ENCODE results near the gene DCTD.

DCTD gene

DNA sequence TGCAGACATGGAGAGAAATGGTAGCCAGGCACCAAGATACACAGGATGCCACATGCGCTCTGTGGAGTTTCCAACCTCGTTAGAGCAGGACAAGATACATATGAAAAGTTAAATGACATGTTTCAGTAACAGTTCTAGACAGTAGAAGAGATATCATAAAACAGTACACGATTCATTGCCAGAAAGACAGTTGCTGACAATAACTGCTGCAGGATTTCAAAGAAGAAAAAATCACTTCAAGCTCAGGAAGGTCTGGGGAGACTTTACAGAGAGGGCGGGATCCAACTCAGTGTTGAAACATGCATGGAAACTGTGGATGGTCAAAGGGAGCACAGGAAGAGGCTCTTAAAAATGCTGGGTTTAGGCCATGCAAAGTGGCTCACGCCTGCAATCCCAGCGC lies 31.0 kb downstream of the DCTD start:
- peaks cover 3% of the 10 kb centered on the region for H3K27me3 ChIP-seq (ENCODE audit: insufficient read depth, low read length, poor library complexity, severe bottlenecking)
- H3K36me3 ChIP-seq (ENCODE audit: insufficient read depth, low read length), result peaks cover 81% of the 10 kb centered on the region
- no peak overlapping the region for H3K4me3 ChIP-seq (ENCODE audit: low read length, poor library complexity, severe bottlenecking)
- no peaks in the 10 kb centered on the region for H3K9me2 ChIP-seq (replicated peaks; ENCODE audit: low read depth, low read length)
- H3K4me2 ChIP-seq (ENCODE audit: low read depth, low read length, poor library complexity, severe bottlenecking), result no peak overlapping the region
- no peaks in the 10 kb centered on the region for H3K4me1 ChIP-seq (ENCODE audit: insufficient read depth, low read length, poor library complexity, severe bottlenecking)
- peaks cover 6% of the 10 kb centered on the region; the same call in 1 of the 2 replicates for H3K9me3 ChIP-seq (ENCODE audit: insufficient read depth, low read depth, low read length)
- no peak overlapping the region for H2AFZ ChIP-seq (ENCODE audit: low read length)
- no peaks in the 10 kb centered on the region for H3K79me2 ChIP-seq (ENCODE audit: insufficient read depth, low read length)
- H3F3A ChIP-seq (ENCODE audit: low read depth), result no peaks in the 10 kb centered on the region
- no peaks in the 10 kb centered on the region for H4K20me1 ChIP-seq (ENCODE audit: insufficient read depth, low read length, poor library complexity, severe bottlenecking)
- no peak overlapping the region for H3K9ac ChIP-seq (ENCODE audit: low read depth, low read length, poor library complexity, severe bottlenecking)
- TF ChIP-seq, protein P1, sequence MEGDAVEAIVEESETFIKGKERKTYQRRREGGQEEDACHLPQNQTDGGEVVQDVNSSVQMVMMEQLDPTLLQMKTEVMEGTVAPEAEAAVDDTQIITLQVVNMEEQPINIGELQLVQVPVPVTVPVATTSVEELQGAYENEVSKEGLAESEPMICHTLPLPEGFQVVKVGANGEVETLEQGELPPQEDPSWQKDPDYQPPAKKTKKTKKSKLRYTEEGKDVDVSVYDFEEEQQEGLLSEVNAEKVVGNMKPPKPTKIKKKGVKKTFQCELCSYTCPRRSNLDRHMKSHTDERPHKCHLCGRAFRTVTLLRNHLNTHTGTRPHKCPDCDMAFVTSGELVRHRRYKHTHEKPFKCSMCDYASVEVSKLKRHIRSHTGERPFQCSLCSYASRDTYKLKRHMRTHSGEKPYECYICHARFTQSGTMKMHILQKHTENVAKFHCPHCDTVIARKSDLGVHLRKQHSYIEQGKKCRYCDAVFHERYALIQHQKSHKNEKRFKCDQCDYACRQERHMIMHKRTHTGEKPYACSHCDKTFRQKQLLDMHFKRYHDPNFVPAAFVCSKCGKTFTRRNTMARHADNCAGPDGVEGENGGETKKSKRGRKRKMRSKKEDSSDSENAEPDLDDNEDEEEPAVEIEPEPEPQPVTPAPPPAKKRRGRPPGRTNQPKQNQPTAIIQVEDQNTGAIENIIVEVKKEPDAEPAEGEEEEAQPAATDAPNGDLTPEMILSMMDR (conservative IDR thresholded peaks at IDR 0.05; ENCODE audit: low read length), result no peak
- TF ChIP-seq EZH2phosphoT487 (IDR thresholded peaks at IDR 0.05; ENCODE audit: borderline replicate concordance), result no peak

GRCh38 chr4:182885738-182886077 lies 31.5 kb downstream of the DCTD start:
- Histone ChIP-seq H3K4me3 (ENCODE audit: low read length, poor library complexity, severe bottlenecking) (no peak overlapping the region), H2AFZ (ENCODE audit: low read length) (no peak overlapping the region), H3K79me2 (ENCODE audit: insufficient read depth, low read length) (no peaks in the 10 kb centered on the region), H3K4me2 (ENCODE audit: low read depth, low read length, poor library complexity, severe bottlenecking) (no peak overlapping the region), H3K4me1 (ENCODE audit: insufficient read depth, low read length, poor library complexity, severe bottlenecking) (no peaks in the 10 kb centered on the region), H4K20me1 (ENCODE audit: insufficient read depth, low read length, poor library complexity, severe bottlenecking) (no peaks in the 10 kb centered on the region), H3K9ac (ENCODE audit: low read depth, low read length, poor library complexity, severe bottlenecking) (no peak overlapping the region), H3K27me3 (ENCODE audit: insufficient read depth, low read length, poor library complexity, severe bottlenecking) (peaks cover 3% of the 10 kb centered on the region), H3K9me2 (replicated peaks; ENCODE audit: low read depth, low read length) (no peaks in the 10 kb centered on the region), H3K9me3 (ENCODE audit: insufficient read depth, low read depth, low read length) (peaks cover 6% of the 10 kb centered on the region; the same call in 1 of the 2 replicates), H3K36me3 (ENCODE audit: insufficient read depth, low read length) (peaks cover 81% of the 10 kb centered on the region), H3F3A (ENCODE audit: low read depth) (no peaks in the 10 kb centered on the region)
- TF ChIP-seq EZH2phosphoT487 (IDR thresholded peaks at IDR 0.05; ENCODE audit: borderline replicate concordance), result no peak
- TF ChIP-seq, protein P1 (conservative IDR thresholded peaks at IDR 0.05; ENCODE audit: low read length), result no peak

GRCh38 chr4:182885022-182885737 lies 32.0 kb downstream of the DCTD start:
- Histone ChIP-seq H3K4me1 (ENCODE audit: insufficient read depth, low read length, poor library complexity, severe bottlenecking) (no peaks in the 10 kb centered on the region), H3K9me3 (ENCODE audit: insufficient read depth, low read depth, low read length) (peaks cover 6% of the 10 kb centered on the region; the same call in 1 of the 2 replicates), H3K27me3 (ENCODE audit: insufficient read depth, low read length, poor library complexity, severe bottlenecking) (peaks cover 3% of the 10 kb centered on the region), H2AFZ (ENCODE audit: low read length) (no peak overlapping the region), H3K4me2 (ENCODE audit: low read depth, low read length, poor library complexity, severe bottlenecking) (no peak overlapping the region), H3F3A (ENCODE audit: low read depth) (no peaks in the 10 kb centered on the region), H3K9ac (ENCODE audit: low read depth, low read length, poor library complexity, severe bottlenecking) (no peak overlapping the region), H3K9me2 (replicated peaks; ENCODE audit: low read depth, low read length) (no peaks in the 10 kb centered on the region), H3K36me3 (ENCODE audit: insufficient read depth, low read length) (peaks cover 79% of the 10 kb centered on the region), H4K20me1 (ENCODE audit: insufficient read depth, low read length, poor library complexity, severe bottlenecking) (no peaks in the 10 kb centered on the region), H3K4me3 (ENCODE audit: low read length, poor library complexity, severe bottlenecking) (no peak overlapping the region), H3K79me2 (ENCODE audit: insufficient read depth, low read length) (no peaks in the 10 kb centered on the region)
- TF ChIP-seq EZH2phosphoT487 (IDR thresholded peaks at IDR 0.05; ENCODE audit: borderline replicate concordance), result no peak
- TF ChIP-seq, protein P1 (conservative IDR thresholded peaks at IDR 0.05; ENCODE audit: low read length), result no peak

Data from Loucy (cell line).